Epithelial cell of proximal tubule (primary cell): Measurements from ENCODE around the gene TNFAIP2. TPM values are rescaled to one million over a fixed set of nuclear protein-coding genes. Genes with fewer than 3 reads are reported as not detected.

Experiments used
- DNase-seq: peaks from one replicate; pipeline ENCODE4 v3.0.0-alpha.2; 2011; ENCODE audit warnings: low read depth
- H3K4me3 ChIP-seq: 2 replicates; pipeline ENCODE4 v1.5.1; 2011; ENCODE audit warnings: low read depth, mild to moderate bottlenecking, low read length
- total RNA-seq: library from RNA; depleted of rRNA; stranded (reverse); fragments of >200 nt; gene quantifications from 2 replicates; pipeline ENCODE4 v1.2.3, GENCODE V29; 2015
- TF ChIP-seq, protein P1 (sequence below): conservative IDR thresholded peaks from 2 replicates; pipeline ENCODE4 v1.5.1; 2012; ENCODE audit warnings: low read depth, mild to moderate bottlenecking, low read length

The TNFAIP2 gene
- total RNA-seq, 1 donor from 2014 or later, result 155 TPM

DNA sequence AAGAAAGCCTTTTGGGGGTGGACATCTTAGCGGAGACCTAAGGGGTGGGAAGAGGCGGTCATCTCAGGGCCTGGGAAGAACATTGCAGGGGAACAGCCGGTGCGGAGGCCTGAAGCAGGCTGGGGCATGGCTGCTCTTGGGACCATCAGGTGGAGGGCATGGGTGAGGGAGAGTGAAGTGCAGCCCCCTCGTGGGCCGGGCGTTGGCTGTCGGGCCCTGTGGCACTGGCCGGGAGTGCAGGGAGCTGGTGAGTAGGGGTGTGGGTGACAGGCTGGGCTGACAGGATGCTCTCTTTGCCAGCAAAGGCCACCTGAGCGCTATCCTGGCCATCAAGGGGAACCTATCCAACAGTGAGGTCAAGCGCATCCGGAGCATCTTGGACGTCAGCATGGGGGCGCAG is 11.7 kb downstream of the TNFAIP2 start:
- TF ChIP-seq, protein P1, sequence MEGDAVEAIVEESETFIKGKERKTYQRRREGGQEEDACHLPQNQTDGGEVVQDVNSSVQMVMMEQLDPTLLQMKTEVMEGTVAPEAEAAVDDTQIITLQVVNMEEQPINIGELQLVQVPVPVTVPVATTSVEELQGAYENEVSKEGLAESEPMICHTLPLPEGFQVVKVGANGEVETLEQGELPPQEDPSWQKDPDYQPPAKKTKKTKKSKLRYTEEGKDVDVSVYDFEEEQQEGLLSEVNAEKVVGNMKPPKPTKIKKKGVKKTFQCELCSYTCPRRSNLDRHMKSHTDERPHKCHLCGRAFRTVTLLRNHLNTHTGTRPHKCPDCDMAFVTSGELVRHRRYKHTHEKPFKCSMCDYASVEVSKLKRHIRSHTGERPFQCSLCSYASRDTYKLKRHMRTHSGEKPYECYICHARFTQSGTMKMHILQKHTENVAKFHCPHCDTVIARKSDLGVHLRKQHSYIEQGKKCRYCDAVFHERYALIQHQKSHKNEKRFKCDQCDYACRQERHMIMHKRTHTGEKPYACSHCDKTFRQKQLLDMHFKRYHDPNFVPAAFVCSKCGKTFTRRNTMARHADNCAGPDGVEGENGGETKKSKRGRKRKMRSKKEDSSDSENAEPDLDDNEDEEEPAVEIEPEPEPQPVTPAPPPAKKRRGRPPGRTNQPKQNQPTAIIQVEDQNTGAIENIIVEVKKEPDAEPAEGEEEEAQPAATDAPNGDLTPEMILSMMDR, result no peak
- H3K4me3 ChIP-seq, result no peak overlapping the region
- DNase-seq, result no peak

DNA sequence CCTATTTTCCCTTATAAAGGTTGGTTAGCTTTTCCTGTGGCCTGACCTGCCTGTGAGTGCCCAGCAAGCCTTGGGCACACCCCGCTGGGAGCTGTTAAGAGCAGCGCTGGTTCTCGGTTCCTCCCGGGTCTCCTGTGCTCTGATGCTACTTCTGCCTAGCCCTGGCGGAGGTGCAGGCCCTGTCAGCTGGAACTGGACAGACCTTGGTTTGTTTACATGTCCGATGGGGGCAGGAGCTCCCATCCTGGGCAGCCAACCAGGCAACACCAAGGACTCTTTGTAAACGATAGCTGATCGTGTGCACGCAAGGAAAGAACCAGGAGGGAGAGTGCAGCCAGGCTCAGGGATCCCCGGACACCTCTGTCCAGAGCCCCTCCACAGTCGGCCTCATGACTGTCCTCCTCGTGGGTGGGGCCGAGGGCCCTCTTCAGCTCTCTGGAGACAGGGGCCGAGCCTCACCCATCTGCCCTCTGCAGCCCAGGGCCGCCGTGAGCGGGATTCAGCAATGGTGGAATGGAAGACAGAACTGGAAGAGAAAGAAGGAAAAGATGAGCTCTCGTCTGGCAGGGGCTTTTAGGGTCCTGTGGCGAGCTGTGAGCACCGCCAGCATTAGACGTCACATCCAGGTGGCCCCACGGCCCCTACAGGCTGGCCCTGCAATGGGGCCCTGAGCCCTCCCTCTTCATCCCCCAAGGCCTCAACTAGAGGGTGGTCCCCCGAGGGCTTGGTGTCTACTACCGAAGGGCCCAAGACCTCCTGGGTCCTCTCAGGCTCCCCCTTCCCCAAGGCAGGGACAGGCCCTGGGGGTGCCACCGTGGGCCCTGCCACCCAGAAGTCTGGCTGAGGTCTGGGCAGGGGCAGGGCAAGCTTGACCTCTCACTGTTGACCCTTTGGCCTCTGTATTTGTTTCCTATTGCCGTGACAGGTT is 12.3 kb downstream of the TNFAIP2 start:
- H3K4me3 ChIP-seq, result no peak overlapping the region
- no peak for DNase-seq
- TF ChIP-seq, protein P1, result no peak

DNA sequence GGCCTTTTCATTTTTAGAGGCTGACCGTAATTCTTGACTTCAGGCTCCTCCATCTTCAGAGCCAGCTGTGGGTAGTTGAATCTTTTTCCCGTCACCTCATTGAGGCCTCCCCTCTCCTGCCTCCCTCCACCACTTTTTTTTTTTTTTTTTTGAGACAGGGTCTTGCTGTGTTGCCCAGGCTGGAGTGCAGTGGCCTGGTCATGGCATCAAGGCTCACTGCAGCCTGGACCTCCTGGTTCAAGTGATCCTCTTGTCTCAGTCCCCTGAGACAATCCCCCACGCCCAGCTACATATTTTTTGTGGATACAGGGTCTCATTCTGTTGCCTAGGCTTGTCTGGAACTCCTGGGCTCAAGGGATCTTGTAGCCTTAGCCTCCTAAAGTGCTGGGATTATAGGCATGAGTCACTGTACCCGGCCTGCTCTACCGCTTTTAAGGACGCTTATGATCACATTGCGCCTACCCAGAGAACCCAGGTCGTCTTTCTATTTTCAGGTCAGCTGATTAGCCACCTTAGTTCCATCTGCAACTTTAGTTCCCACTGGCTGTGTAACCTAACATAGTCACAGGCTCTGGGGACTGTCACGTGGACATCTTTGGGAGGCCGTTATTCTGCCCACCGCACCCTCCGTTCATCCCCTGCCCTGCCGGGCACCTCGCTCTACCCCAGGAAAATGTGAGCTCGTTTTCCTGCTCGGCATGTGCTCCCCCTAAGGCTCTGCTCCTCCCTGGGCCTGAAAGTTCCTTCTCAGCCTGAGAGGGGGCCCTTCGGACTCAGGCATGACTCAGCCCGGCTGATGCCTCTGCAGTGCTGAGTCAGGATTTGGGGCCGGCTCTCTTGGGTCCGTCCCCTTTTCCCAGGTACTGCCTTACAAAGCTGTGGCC is 13.4 kb downstream of the TNFAIP2 start:
- TF ChIP-seq, protein P1, result no peak
- H3K4me3 ChIP-seq, result no peak overlapping the region
- no peak for DNase-seq

DNA sequence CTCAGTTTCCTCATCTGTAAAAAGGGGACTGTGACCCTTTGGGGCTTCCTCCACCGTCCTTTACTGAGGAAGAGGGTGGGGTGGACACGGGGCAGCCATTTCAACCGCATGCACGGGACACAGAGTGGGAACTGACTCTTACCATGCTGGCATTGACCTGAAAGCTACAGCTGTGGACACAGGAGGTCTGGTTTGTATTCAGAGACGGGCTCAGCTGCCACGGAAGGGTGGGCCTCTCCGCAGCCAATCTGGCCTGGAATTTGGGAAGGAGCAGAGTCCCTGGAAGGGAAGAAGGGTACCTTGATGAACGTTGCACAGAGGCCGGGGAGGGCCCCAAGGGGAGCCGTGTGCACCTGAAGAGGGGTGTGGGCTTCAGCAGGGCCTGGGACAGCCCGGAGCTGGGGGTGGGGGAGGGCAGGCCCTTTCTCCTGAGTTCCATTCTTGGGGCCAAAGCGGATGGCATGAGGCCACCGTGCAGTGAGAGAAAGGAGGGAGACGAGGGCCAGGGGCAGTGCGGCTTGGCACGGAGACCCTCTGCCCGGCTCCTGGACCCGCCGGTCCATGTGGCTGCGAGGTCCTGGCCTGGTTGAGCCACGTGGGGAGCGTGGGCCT is 14.5 kb downstream of the TNFAIP2 start:
- no peak overlapping the region for H3K4me3 ChIP-seq
- no peak for DNase-seq
- TF ChIP-seq, protein P1, result no peak

DNA sequence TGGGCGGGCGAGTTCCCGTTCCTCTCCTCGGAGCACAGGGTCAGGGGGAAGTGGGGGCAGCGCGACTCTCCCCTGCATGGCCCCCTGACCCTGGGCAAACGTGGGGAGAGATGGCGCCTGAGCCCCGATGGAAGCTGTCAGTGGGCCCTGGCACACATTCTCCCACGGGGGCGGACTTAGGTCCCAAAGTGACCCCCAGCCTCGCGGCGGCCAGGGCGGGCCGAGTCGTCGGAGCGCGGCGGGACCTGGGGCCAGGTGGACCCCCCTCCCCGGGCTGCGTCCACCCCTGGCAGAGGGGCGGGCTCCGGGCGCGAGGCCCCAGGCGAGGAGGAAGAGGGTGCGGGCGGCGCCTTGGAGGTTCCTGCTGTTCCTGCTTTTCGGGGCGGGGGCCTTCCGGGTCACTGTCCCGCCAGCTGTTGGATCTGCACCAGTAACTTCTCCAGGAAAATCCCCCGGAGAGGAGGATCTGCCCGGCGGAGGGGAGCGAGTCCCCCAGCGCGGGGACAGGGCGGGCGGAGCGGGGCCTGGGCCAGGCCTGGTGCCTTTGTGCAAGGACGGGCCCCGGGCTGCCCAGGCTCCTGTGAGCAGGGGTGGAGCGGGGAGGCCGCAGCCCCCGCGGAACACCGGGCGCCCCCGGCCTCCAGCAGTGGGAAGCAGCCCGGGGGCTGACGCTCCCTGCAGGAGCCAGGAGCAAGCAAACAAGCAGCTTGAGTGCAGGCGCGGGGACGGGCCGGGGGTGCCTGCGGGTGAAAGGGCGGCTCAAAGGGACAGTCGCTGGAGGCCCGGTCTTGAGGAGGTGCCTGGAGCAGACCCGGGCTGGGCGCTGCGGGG is 15.3 kb downstream of the TNFAIP2 start:
- TF ChIP-seq, protein P1, result no peak
- no peak overlapping the region for H3K4me3 ChIP-seq
- DNase-seq, result no peak
